GM12892 (cell line): ENCODE measurements around the gene AAK1.
"Not testable (repeated sequence)": the region's sequence is repeated elsewhere in the genome, so short reads cannot be mapped to it uniquely, and the experiment has no call there.

Experiments
- DNase-seq: peaks from one replicate; pipeline ENCODE4 v3.0.0; 2011; ENCODE audit not compliant: insufficient read length
- FAIRE-seq: peaks from 2 replicates; lab custom pipeline; 2011; peaks lifted over from hg19 to GRCh38; lab: Jason Lieb, UNC
- POLR2A ChIP-seq: IDR thresholded peaks from 2 replicates; pipeline ENCODE4 v1.6.1; 2011; ENCODE audit warnings: low read depth, low read length, control low read depth
- POLR2AphosphoS5 ChIP-seq: IDR thresholded peaks from 2 replicates; pipeline ENCODE4 v1.6.1; 2011; ENCODE audit warnings: low read depth, low read length, control low read depth
- TAF1 ChIP-seq: IDR thresholded peaks from 2 replicates; pipeline ENCODE4 v1.6.1; 2011; ENCODE audit warnings: low read depth, mild to moderate bottlenecking, control low read depth, low read length, borderline replicate concordance

The AAK1 gene

DNA sequence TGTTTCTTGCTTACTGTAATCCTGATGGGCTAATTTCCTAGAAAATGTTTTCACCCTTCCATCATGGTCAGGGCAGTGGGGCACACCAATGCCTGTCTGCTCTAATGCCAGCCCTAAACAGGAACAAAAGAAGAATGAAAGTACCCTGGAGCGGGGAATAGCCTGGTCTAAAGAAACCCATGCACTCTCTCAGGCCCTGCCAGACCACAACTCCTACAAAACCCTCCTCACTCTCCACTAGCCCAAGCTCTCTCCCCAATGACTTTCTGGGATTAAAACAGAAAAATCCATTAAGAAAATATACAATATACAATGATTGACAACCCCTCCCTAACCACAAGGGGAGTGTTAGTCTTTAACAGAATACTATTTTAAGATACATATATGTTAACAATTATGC lies 67.6 kb downstream of the AAK1 start:
- TF ChIP-seq TAF1 (no peak), POLR2A (no peak), POLR2AphosphoS5 (no peak)
- no peak for DNase-seq
- FAIRE-seq: no peak

DNA sequence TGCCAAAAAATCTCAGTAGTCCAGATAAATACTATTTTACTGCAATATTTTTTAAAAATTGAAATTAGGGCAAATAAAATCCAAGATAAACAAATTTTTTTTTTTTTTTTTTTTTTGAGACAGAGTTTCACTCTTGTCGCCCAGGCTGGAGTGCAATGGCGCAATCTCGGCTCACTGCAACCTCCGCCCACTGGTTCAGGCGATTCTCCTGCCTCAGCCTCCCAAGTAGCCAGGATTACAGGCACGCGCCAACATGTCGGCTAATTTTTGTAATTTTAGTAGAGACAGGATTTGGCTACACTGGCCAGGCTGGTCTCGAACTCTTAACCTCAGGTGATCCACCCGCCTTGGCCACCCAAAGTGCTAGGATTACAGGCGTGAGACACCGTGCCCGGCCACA lies 68.2 kb downstream of the AAK1 start:
- not testable (repeated sequence) for DNase-seq, FAIRE-seq

DNA sequence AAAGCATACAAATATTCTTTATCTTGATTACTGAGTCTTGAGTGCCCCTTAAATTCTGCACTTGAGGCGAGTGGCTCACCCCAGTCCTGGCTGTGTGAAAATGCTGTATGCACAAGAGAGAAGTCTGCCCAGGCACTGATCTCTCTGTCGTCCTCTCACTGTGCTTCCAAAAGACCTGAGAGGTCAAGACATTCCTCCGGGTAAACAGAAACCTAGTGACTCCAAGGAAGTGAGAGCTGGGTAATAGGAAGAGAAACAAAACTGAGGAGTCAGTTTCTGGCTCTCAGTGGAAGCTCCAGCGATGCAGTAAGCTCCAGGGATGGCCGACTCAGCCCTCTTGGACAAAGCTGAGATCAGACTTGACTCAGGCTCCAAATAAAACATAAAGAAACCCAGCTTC lies 70.9 kb downstream of the AAK1 start:
- FAIRE-seq (no peak), DNase-seq (no peak)
- TF ChIP-seq POLR2A (no peak), POLR2AphosphoS5 (no peak), TAF1 (no peak)

DNA sequence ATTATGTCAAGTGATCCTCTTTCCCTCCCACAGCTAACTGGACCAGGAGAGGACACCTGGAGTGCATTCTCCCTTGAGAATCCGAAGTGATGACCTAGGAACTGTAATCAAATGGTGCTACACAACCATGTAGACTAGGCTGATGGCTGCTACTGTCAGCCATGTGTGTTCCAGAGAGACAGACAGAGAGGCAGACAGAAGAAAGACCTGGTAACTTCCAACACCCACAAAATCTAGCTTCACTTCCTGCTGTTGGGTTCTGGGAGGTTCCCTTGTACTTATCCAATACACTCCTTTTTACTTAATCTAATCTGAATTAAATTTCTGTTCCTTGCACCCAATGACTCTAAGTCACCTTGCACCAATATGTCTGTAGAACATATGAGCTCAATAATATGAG lies 72.3 kb downstream of the AAK1 start:
- DNase-seq: no peak
- TF ChIP-seq POLR2A (no peak), POLR2AphosphoS5 (no peak), TAF1 (no peak)
- FAIRE-seq: no peak

- DNase-seq (no peak), FAIRE-seq (no peak)
- TF ChIP-seq POLR2A (no peak), POLR2AphosphoS5 (no peak), TAF1 (no peak)
Measured at GRCh38 chr2:69570474-69570873, 73.1 kb downstream of the AAK1 start.

DNA sequence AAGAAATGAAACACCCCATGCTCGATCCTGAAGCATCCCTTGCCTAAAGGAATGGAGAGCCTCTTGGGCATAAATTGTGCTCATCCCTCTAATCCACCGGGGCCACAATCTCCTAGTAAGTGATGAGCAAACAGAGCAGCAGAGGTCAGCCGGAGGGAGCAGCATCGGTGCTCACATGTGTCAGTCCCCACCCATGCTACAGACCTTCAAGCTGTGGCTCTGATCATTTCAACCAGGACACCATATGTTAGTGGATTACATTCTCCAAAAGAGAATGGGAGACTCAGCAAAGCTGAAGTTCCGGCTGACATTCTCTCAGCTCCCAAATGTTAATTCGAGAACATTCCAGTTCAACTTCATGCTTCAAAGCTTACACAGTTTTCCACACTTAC lies 75.6 kb downstream of the AAK1 start:
- DNase-seq (no peak), FAIRE-seq (no peak)
- no peak for TF ChIP-seq POLR2AphosphoS5
- no peak for TF ChIP-seq TAF1
- TF ChIP-seq POLR2A: no peak

DNA sequence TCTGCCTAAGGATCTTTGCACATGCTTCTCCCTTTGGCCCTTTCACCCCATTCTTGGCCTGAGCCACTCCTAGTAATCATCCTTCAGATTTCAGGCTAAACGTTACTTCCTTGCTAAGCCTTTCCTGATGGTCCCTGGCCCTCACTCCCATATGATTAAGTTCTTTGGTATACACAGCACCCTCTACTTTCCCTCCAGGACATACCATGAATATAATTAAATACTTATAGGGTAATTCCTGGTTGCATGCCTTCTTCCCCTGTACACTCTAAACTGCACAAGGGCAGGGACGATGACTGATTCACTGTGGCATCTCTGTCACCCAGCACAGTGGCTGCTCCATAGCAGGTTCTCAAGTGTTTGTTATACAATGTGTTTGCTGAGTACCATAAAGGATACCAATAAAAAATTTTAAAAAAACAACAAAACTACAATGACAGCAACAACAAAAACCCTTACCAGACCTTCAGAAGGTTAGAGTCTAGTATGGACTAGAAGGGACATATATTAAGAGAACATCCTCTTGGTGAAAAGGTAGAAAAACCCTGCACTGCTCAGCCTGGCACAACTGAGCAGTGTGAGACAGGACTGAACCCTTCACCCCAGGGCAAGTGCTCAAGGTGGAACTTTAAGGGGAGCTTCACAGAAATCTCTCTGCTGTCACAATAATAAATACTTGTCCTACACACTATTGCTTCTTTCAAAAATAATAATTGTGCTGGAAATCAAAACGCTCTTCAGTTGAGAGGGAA lies 76.2 kb downstream of the AAK1 start:
- no peak for DNase-seq
- TF ChIP-seq POLR2A (no peak), POLR2AphosphoS5 (no peak)
- no peak for FAIRE-seq

- DNase-seq: no peak
- no peak for FAIRE-seq
- TF ChIP-seq POLR2AphosphoS5 (no peak), POLR2A (no peak), TAF1 (no peak)
Measured at GRCh38 chr2:69566669-69567068, 76.9 kb downstream of the AAK1 start.

DNA sequence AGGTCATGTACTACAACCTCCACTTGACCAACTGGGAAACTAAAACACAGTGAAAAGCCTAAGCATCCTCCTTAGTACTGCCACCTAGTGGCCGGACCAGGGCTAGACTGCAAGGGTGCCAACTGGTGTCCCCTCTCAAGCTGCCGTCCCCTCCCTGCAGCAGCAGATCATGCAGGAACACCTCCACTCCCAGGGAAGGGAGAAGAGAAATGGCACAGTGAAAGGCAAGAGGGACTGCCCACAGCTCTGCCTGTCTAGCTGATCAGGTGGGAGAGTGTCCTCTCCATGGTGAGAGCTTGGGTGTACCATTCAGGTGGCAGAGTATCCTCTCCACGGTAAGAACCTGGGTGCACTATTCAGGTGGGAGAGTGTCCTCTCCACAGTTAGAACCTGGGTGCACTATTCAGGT lies 78.1 kb downstream of the AAK1 start:
- no peak for TF ChIP-seq POLR2A
- no peak for TF ChIP-seq POLR2AphosphoS5
- no peak for TF ChIP-seq TAF1
- DNase-seq (peak; percentile 39), FAIRE-seq (peak; percentile 84)

- TF ChIP-seq POLR2A (no peak), POLR2AphosphoS5 (no peak), TAF1 (no peak)
- FAIRE-seq: no peak
- DNase-seq: no peak
Measured at GRCh38 chr2:69564604-69565003, 78.9 kb downstream of the AAK1 start.

DNA sequence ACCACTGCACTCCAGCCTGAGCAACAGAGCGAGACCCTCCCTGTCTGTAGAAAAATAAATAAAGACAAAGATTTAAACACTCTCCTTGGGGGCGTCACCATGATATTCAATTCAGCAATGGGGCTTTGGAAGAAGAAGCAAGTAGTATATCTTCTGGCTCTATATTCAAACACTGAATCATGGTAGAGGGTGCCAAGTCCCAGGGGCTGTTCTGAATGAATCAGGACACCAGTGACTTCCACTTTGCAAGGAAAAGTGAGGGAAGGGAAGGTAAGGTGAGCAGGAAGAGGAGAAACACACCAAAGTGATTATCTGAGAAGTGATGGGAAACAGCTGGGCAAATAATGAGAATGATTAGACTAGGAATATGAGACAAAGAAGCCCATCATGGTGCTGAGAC lies 80.5 kb downstream of the AAK1 start:
- no peak for FAIRE-seq
- TF ChIP-seq TAF1 (no peak), POLR2A (no peak)
- no peak for DNase-seq

DNA sequence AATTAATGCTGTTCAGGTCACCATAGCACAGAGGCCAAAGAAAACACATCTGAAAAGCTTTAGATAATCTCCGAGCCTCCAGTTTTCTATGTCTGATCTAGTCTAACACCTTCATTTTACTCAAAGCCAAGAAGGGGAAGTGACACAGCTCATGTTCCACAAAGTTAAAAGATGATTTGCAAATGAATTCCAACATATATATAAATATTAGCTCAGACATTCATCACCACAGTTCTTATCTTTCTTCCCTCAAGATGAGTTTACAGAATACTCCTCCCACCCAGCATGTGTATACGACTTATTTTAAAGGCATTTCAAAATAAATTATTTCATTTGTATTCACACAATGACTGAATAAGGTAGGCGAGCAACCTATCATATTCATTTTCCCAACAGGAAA lies 82.4 kb downstream of the AAK1 start:
- DNase-seq (no peak), FAIRE-seq (no peak)
- TF ChIP-seq POLR2AphosphoS5 (no peak), POLR2A (no peak), TAF1 (no peak)

DNA sequence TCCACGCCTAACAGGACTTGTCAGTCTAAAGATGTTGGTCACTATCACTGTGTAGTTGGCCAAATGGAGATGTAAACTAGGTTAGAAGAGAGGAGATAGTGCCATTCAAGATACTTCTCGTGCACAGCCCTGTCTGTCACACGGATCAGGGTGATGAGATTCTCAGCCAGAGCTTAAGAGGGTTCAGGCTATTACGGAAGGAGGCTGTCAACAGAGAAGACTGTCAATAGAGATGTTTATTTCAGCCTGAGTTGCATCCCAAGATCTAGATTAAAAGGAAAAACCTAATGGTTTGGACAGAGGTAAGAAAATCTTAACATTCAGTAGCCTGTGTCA lies 83.4 kb downstream of the AAK1 start:
- no peak for DNase-seq
- TF ChIP-seq POLR2AphosphoS5 (no peak), TAF1 (no peak), POLR2A (no peak)
- FAIRE-seq: no peak
